HEK293 (cell line): Measurements from ENCODE around the gene HEG1.

Experiments
- CTCF ChIA-PET: fragments of 350-600 bp; formaldehyde crosslinking; extraction: SDS; loops from one replicate; lab custom pipeline; 2021; ENCODE audit warnings: antibody characterized with exemption; lab: Yijun Ruan, JAX
- POLR2A ChIA-PET: fragments of 300-600 bp; formaldehyde crosslinking; extraction: SDS; loops from one replicate; lab custom pipeline; 2020; ENCODE audit warnings: antibody characterized with exemption, inconsistent platforms; lab: Yijun Ruan, JAX
- H3K27ac ChIP-seq: fragments of 200-500 bp; sonication (Bioruptor generic); 2 replicates; pipeline ENCODE4 v1.5.1; 2014; ENCODE audit warnings: low read depth, low read length, control low read depth, inconsistent platforms; ENCODE audit errors: extremely low read depth
- H3K36me3 ChIP-seq, 2 experiments: fragments of 200-500 bp in 1 of 2; sonication (Bioruptor generic) in 1 of 2; 1 replicate in 1 of 2; 2 replicates in 1 of 2; pipeline ENCODE4 v1.5.1; 2014 to 2017; ENCODE audit warnings: inconsistent platforms in 2 of 2, low read length in 2 of 2; ENCODE audit not compliant: control insufficient read depth in 2 of 2, insufficient read depth in 1 of 2
- H3K4me1 ChIP-seq: fragments of 200-500 bp; sonication (Bioruptor generic); 2 replicates; pipeline ENCODE4 v1.5.1; 2014; ENCODE audit warnings: mild to moderate bottlenecking, low read length, inconsistent platforms; ENCODE audit not compliant: control insufficient read depth, insufficient read depth
- H3K4me3 ChIP-seq: 2 replicates; pipeline ENCODE4 v1.5.1; 2011; ENCODE audit warnings: low read depth, mild to moderate bottlenecking, control low read depth, low read length, moderate library complexity
- H3K9me3 ChIP-seq: fragments of 200-500 bp; sonication (Bioruptor generic); 2 replicates; pipeline ENCODE4 v1.5.1; 2014; ENCODE audit warnings: low read depth, low read length, inconsistent platforms; ENCODE audit not compliant: control insufficient read depth, insufficient read depth
- KLF1 ChIP-seq: fragments of 450-650 bp; formaldehyde crosslinking; IDR thresholded peaks from 2 replicates; pipeline ENCODE4 v1.5.1; 2016; ENCODE audit warnings: missing biosample characterization, missing genetic modification characterization
- KLF10 ChIP-seq: fragments of 450-650 bp; IDR thresholded peaks from 2 replicates; pipeline ENCODE4 v1.5.1; 2018; ENCODE audit warnings: missing biosample characterization, mild to moderate bottlenecking, missing genetic modification characterization
- SP2 ChIP-seq: fragments of 450-650 bp; formaldehyde crosslinking; IDR thresholded peaks from 2 replicates; pipeline ENCODE4 v1.5.1; 2016; ENCODE audit warnings: missing biosample characterization, missing genetic modification characterization
- ZNF114 ChIP-seq: fragments of 450-650 bp; formaldehyde crosslinking; IDR thresholded peaks from 2 replicates; pipeline ENCODE4 v1.5.0; 2017; ENCODE audit warnings: missing biosample characterization, missing genetic modification characterization
- ZNF174 ChIP-seq: fragments of 450-650 bp; formaldehyde crosslinking; IDR thresholded peaks from 2 replicates; pipeline ENCODE4 v1.5.0; 2017; ENCODE audit warnings: missing biosample characterization, mild to moderate bottlenecking, missing genetic modification characterization
- ZNF184 ChIP-seq: fragments of 450-650 bp; IDR thresholded peaks from 2 replicates; pipeline ENCODE4 v1.5.1; 2018; ENCODE audit warnings: missing biosample characterization, mild to moderate bottlenecking, missing genetic modification characterization
- ZNF239 ChIP-seq: fragments of 450-650 bp; formaldehyde crosslinking; IDR thresholded peaks from 2 replicates; pipeline ENCODE4 v1.5.1; 2016; ENCODE audit warnings: missing biosample characterization, missing genetic modification characterization
- ZNF350 ChIP-seq: fragments of 450-650 bp; formaldehyde crosslinking; IDR thresholded peaks from 2 replicates; pipeline ENCODE4 v1.5.0; 2017; ENCODE audit warnings: missing biosample characterization, mild to moderate bottlenecking, missing genetic modification characterization
- ZNF426 ChIP-seq: fragments of 450-650 bp; formaldehyde crosslinking; IDR thresholded peaks from 2 replicates; pipeline ENCODE4 v1.5.1; 2017; ENCODE audit warnings: missing biosample characterization, missing genetic modification characterization, mild to moderate bottlenecking, inconsistent platforms, moderate library complexity
- ZNF473 ChIP-seq: fragments of 450-650 bp; formaldehyde crosslinking; IDR thresholded peaks from 2 replicates; pipeline ENCODE4 v1.5.1; 2017; ENCODE audit warnings: missing biosample characterization, missing genetic modification characterization
- ZNF514 ChIP-seq: fragments of 450-650 bp; formaldehyde crosslinking; IDR thresholded peaks from 2 replicates; pipeline ENCODE4 v1.5.1; 2016; ENCODE audit warnings: missing biosample characterization, missing genetic modification characterization
- ZNF549 ChIP-seq: fragments of 450-650 bp; IDR thresholded peaks from 2 replicates; pipeline ENCODE4 v1.5.1; 2018; ENCODE audit warnings: missing biosample characterization, missing genetic modification characterization, mild to moderate bottlenecking, inconsistent platforms, moderate library complexity
- ZNF596 ChIP-seq: fragments of 450-650 bp; IDR thresholded peaks from 2 replicates; pipeline ENCODE4 v1.5.0; 2018; ENCODE audit warnings: missing biosample characterization, mild to moderate bottlenecking, missing genetic modification characterization, moderate library complexity
- ZNF610 ChIP-seq: fragments of 450-650 bp; formaldehyde crosslinking; IDR thresholded peaks from 2 replicates; pipeline ENCODE4 v1.5.1; 2016; ENCODE audit warnings: missing biosample characterization, missing genetic modification characterization, borderline replicate concordance
- ZNF660 ChIP-seq: fragments of 450-650 bp; IDR thresholded peaks from 2 replicates; pipeline ENCODE4 v1.5.1; 2018; ENCODE audit warnings: missing biosample characterization, mild to moderate bottlenecking, missing genetic modification characterization
- ZNF776 ChIP-seq: fragments of 450-650 bp; formaldehyde crosslinking; IDR thresholded peaks from 2 replicates; pipeline ENCODE4 v1.5.0; 2017; ENCODE audit warnings: missing biosample characterization, missing genetic modification characterization, borderline replicate concordance
- ZNF791 ChIP-seq: fragments of 450-650 bp; formaldehyde crosslinking; IDR thresholded peaks from 2 replicates; pipeline ENCODE4 v1.5.1; 2016; ENCODE audit warnings: missing biosample characterization, missing genetic modification characterization
- ZNF843 ChIP-seq: fragments of 450-650 bp; formaldehyde crosslinking; IDR thresholded peaks from 2 replicates; pipeline ENCODE4 v1.5.1; 2016; ENCODE audit warnings: missing biosample characterization, missing genetic modification characterization
- TF ChIP-seq, protein P1 (sequence below): fragments of 450-650 bp; formaldehyde crosslinking; IDR thresholded peaks from 2 replicates; pipeline ENCODE4 v1.5.1; 2017; ENCODE audit warnings: missing biosample characterization, mild to moderate bottlenecking, missing genetic modification characterization, moderate library complexity
- TF ChIP-seq, protein P2 (sequence below): fragments of 450-650 bp; formaldehyde crosslinking; IDR thresholded peaks from 2 replicates; pipeline ENCODE4 v1.5.1; 2016; ENCODE audit warnings: missing biosample characterization, missing genetic modification characterization, borderline replicate concordance
- TF ChIP-seq, protein P3 (sequence below): fragments of 450-650 bp; formaldehyde crosslinking; IDR thresholded peaks from 2 replicates; pipeline ENCODE4 v1.5.1; 2016; ENCODE audit warnings: missing biosample characterization, missing genetic modification characterization
- TF ChIP-seq, protein P4 (sequence below): fragments of 450-650 bp; formaldehyde crosslinking; IDR thresholded peaks from 2 replicates; pipeline ENCODE4 v1.5.1; 2016; ENCODE audit warnings: missing biosample characterization, missing genetic modification characterization
- TF ChIP-seq, protein P5 (sequence below): fragments of 450-650 bp; formaldehyde crosslinking; IDR thresholded peaks from 2 replicates; pipeline ENCODE4 v1.5.1; 2017; ENCODE audit warnings: missing biosample characterization, missing genetic modification characterization

The HEG1 gene

DNA sequence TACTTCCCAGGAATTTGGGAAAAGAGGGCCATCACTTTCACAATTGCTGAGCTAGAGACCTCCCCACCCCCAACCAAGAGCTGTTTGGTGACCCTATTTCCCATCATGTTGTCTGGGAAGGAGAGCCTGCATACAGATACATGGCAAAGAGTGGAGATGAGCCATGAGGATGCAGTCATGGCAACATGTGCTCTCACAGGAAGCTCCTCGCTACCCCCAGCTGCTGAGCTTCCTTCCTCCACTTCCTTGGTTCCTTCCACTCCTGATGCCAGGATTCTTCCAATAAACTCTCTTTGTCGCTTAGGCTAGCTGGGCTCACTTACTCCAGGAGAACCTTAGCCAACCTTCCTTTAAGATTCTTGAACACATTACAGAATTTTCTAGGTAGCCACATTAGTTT, 72.9 kb downstream of the HEG1 start (continued):
- TF ChIP-seq, protein P1, sequence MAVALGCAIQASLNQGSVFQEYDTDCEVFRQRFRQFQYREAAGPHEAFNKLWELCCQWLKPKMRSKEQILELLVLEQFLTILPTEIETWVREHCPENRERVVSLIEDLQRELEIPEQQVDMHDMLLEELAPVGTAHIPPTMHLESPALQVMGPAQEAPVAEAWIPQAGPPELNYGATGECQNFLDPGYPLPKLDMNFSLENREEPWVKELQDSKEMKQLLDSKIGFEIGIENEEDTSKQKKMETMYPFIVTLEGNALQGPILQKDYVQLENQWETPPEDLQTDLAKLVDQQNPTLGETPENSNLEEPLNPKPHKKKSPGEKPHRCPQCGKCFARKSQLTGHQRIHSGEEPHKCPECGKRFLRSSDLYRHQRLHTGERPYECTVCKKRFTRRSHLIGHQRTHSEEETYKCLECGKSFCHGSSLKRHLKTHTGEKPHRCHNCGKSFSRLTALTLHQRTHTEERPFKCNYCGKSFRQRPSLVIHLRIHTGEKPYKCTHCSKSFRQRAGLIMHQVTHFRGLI = no peak
- TF ChIP-seq, protein P2, sequence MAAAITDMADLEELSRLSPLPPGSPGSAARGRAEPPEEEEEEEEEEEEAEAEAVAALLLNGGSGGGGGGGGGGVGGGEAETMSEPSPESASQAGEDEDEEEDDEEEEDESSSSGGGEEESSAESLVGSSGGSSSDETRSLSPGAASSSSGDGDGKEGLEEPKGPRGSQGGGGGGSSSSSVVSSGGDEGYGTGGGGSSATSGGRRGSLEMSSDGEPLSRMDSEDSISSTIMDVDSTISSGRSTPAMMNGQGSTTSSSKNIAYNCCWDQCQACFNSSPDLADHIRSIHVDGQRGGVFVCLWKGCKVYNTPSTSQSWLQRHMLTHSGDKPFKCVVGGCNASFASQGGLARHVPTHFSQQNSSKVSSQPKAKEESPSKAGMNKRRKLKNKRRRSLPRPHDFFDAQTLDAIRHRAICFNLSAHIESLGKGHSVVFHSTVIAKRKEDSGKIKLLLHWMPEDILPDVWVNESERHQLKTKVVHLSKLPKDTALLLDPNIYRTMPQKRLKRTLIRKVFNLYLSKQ (tag by site-specific recombination) = no peak
- TF ChIP-seq, protein P3, sequence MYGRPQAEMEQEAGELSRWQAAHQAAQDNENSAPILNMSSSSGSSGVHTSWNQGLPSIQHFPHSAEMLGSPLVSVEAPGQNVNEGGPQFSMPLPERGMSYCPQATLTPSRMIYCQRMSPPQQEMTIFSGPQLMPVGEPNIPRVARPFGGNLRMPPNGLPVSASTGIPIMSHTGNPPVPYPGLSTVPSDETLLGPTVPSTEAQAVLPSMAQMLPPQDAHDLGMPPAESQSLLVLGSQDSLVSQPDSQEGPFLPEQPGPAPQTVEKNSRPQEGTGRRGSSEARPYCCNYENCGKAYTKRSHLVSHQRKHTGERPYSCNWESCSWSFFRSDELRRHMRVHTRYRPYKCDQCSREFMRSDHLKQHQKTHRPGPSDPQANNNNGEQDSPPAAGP (tag by site-specific recombination) = no peak
- TF ChIP-seq ZNF426 (tag by site-specific recombination) = no peak
- no peak for TF ChIP-seq ZNF596
- TF ChIP-seq ZNF549 = no peak
- TF ChIP-seq KLF1 = no peak
- TF ChIP-seq, protein P4, sequence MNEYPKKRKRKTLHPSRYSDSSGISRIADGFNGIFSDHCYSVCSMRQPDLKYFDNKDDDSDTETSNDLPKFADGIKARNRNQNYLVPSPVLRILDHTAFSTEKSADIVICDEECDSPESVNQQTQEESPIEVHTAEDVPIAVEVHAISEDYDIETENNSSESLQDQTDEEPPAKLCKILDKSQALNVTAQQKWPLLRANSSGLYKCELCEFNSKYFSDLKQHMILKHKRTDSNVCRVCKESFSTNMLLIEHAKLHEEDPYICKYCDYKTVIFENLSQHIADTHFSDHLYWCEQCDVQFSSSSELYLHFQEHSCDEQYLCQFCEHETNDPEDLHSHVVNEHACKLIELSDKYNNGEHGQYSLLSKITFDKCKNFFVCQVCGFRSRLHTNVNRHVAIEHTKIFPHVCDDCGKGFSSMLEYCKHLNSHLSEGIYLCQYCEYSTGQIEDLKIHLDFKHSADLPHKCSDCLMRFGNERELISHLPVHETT (tag by site-specific recombination) = no peak

DNA sequence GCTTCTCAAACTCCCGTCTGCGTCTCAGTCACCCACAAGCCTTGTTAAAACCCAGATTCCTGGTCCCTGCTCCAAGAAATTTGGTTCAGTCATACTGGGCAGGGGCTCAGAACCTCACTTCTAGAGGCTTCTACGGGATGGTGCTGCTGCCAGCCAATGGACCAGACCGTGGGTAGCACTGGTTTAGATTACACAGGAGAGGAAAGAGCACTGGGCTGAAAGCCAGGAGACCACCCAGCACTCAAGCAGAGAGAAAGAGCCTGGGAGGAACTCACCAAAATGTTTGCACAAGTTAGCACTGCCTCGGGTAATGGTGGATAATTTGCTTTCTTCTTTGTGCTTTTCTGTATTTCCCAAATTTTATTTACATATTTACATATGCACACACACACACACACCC, 74.3 kb downstream of the HEG1 start:
- no peak overlapping the region for H3K27ac ChIP-seq
- TF ChIP-seq ZNF514 (tag by site-specific recombination) = no peak
- TF ChIP-seq ZNF791 = no peak
- no peak for TF ChIP-seq ZNF184 (tag by site-specific recombination)
- TF ChIP-seq ZNF610 = no peak
- no peak for TF ChIP-seq ZNF776
- TF ChIP-seq, protein P3 (tag by site-specific recombination) = no peak
- no peak for TF ChIP-seq ZNF660 (tag by site-specific recombination)
- TF ChIP-seq ZNF239 (tag by site-specific recombination) = no peak
- TF ChIP-seq, protein P5, sequence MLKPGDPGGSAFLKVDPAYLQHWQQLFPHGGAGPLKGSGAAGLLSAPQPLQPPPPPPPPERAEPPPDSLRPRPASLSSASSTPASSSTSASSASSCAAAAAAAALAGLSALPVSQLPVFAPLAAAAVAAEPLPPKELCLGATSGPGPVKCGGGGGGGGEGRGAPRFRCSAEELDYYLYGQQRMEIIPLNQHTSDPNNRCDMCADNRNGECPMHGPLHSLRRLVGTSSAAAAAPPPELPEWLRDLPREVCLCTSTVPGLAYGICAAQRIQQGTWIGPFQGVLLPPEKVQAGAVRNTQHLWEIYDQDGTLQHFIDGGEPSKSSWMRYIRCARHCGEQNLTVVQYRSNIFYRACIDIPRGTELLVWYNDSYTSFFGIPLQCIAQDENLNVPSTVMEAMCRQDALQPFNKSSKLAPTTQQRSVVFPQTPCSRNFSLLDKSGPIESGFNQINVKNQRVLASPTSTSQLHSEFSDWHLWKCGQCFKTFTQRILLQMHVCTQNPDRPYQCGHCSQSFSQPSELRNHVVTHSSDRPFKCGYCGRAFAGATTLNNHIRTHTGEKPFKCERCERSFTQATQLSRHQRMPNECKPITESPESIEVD (tag by site-specific recombination) = no peak
- TF ChIP-seq ZNF350 = no peak
- no peak for TF ChIP-seq ZNF843 (tag by site-specific recombination)
- no peak for TF ChIP-seq ZNF114 (tag by site-specific recombination)
- no peak for TF ChIP-seq SP2 (tag by site-specific recombination)
- TF ChIP-seq ZNF473 (tag by site-specific recombination) = no peak
- no peak for TF ChIP-seq ZNF174 (tag by site-specific recombination)
- TF ChIP-seq KLF10 (tag by site-specific recombination) = no peak
- TF ChIP-seq, all 188 proteins: peak for 0
- Histone ChIP-seq H3K36me3 (peaks cover 0 to 20% of the 10 kb centered on the region in 2 experiments; a peak in 2 of 3 replicates), H3K4me1 (no peaks in the 10 kb centered on the region), H3K4me3 (no peak overlapping the region), H3K9me3 (no peaks in the 10 kb centered on the region)
- ChIA-PET POLR2A (no interaction called here), CTCF (no interaction called here)
